HL-60/S4 treated with retinoic acid at 250 ng/mL for 4 days and 3 days (cell line): ENCODE results near the gene USP14.

Experiments used
- in situ Hi-C: fragments of 300-500 bp; cut with MboI; formaldehyde crosslinking; loops from 2 replicates; pipeline ENCODE4 v1.7.0; 2022; ENCODE audit warnings: low sequenced_read_pairs

The USP14 gene

DNA sequence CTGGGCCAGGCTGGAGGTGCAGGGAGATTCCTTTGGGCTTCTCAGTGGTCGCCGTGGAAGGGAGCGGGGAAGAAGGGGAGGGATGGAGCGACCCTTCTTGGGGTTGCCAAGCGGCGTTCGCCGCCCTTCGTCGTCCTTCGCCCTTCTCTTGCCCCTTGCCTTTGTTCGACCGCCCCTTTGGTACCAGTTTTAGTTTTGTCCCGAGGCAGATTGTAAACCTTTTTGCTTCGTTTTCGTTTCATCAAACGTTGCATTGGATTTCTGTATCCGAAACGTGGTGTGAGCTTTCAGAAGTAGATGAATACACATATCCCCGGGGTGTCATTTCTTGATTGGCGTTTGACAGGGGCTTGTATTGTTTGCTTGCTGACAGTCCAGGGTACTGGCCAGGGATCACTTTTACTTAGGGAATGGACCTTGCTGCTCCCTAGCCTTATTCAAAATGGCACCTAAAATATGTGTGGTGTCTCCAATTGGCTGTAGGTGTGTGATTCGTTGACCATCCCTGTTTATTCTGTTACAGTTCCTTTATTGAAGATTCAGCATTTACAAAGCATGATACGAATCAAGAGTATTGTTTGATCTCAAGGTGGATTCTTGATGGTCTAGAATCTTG is 788 bp downstream of the USP14 start:
- in situ Hi-C loops = no loop called here

DNA sequence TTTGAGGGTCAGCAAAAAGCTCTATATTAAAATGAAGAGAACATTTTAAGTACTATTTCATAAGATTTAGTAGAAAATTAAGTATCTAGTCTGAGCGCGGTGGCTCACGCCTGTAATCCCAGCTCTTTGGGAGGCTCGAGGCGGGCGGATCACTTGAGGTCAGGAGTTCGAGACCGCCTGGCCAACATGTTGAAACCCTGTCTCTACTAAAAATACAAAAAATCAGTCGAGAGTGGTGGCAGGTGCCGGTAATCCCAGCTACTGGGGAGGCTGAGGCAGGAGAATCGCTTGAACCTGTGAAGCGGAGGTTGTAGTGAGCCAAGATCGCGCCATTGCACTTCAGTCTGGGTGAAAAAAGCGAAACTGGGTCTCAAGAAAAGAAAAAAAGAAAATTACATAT is 1.6 kb downstream of the USP14 start:
- in situ Hi-C loops = no loop called here

- in situ Hi-C loops = no loop called here
These were observed 2.6 kb downstream of the USP14 start for GRCh38 chr18:160831-161570.

DNA sequence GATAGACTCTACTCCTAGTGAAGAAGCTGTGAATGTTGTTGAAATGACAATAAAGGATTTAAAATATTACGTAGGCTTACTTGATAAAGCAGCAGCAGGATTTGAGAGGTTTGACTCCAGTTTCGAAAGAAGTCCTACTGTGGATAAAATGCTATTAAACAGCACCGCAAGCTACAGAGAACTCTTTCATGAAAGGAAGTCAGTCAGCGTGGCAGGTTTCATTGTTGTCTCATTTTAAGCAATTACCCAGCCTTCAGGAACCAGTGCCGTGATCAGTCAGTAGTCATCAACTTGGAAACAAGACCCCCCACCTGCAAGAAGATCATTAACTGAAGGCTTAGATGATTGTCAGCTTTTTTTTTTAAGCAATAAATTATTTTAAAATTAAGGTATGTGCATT is 14.0 kb downstream of the USP14 start:
- in situ Hi-C loops = no loop called here

- in situ Hi-C loops = no loop called here
These were observed 21.1 kb downstream of the USP14 start for GRCh38 chr18:179499-179898.

- in situ Hi-C loops = no loop called here
These were observed 23.4 kb downstream of the USP14 start for GRCh38 chr18:181711-182110.

DNA sequence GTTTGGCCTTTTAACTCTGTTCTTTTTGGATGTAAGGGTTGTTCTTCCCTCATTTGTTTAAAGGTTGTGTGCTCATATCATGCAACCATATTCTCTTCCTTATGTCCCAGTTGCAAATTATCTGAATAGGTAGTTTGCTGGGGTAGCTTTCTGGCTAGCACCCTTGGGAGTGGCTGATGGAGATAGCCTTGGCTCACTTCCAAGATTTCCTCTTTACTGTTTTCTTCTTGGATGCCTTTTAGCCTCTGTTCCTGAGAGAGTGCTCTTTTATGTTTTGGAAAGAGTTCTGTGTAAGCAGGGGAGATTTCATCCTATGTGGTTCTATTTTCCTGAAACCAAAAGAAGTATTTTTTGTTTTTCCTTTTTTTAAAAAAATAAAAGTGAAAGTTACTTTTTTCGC is 25.4 kb downstream of the USP14 start:
- in situ Hi-C loops = no loop called here

GRCh38 chr18:189254-189653 is 30.9 kb downstream of the USP14 start:
- in situ Hi-C loops = no loop called here

DNA sequence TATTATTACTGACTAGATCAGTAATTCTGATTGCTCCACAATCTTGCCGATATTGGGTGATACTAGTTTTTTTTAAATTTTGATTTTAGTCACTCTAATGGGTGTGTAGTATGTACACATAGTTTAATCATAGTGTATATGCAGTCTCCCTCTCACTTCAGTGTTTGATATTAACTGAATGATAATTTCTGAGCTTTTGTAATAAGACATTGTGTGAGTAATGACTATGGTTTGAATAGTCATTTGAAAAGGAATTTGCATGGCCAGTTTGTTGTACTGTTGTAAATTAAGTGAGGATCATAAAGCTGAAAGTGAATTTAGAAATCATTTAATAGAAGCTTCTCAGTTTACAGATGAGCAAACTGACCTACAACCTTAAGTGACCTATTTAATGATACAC is 33.4 kb downstream of the USP14 start:
- in situ Hi-C loops = no loop called here

DNA sequence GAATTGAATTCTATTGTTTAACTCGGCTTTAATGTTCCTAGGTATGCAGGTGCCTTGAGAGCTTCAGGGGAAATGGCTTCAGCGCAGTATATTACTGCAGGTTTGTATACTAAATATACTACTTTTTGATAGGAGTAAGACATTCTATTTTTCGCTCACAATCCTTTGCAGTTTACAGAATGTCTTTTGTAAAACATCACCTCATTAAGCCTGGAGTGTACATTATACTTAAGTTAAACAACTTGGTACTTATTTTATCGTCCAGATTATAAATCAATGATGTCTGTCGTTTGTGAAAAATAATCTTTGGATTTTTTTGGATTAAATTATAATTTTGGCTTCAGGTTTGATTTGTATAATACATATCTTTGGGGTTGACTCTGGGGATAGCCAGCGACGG is 34.4 kb downstream of the USP14 start:
- in situ Hi-C loops = no loop called here

DNA sequence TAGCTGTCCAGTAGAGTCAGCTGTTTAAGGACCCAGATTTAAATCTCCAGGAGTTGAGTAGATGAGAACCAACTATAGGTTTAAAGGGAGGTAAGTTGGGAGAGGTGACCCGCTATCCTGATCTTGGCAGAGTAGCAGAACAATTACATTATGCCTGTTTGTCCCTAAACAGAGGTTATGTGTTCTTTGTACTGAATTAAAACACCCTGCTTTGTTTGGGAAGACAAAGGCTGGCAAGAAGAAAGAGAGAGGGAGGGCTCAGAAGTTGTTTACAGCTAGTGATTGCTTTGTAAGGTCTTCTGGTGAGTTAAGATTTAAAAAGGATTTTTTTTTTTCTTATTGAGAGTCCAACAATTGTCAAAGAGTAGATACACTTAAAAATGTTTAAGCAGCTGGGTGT is 37.3 kb downstream of the USP14 start:
- in situ Hi-C loops = no loop called here

GRCh38 chr18:199214-199613 is 40.9 kb downstream of the USP14 start:
- in situ Hi-C loops = no loop called here

DNA sequence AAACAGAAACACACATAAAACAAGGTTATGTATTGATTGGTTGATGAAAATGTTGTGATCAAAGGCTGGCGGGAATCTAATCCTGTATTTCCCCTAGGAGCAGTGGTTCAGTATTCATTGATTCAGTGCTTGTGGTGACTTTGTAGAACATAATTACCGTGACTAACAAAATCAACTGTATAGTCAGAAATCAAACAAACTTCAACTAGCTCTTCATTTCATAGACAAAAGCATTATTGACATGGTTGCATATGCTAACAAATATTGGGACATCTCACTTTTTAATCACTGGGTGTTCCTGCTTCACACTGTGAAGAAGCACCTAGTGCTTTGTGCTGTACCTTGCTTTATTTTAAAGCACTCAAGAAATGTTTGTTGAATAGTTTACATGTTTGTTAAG is 41.4 kb downstream of the USP14 start:
- in situ Hi-C loops = no loop called here

DNA sequence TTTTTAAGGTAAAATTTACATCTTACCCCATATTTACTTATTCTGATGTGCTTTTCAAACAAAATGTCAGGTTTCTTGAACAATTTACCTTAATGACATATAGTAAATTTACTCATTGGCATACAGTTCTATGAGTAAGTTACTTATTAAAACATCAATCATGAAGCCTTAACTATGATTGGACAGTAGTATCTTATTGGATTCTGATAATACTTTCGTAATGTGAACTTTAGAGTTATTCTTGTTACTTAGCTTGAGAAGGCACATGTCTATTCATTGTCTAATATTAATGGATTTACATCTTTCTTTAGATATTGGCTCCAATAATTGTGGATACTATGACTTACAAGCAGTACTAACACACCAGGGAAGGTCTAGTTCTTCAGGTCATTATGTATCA is 51.7 kb downstream of the USP14 start:
- in situ Hi-C loops = no loop called here

- in situ Hi-C loops = no loop called here
These were observed 52.4 kb downstream of the USP14 start for GRCh38 chr18:210733-211132.

- in situ Hi-C loops = no loop called here
These were observed 53.2 kb downstream of the USP14 start for GRCh38 chr18:211582-211981.

DNA sequence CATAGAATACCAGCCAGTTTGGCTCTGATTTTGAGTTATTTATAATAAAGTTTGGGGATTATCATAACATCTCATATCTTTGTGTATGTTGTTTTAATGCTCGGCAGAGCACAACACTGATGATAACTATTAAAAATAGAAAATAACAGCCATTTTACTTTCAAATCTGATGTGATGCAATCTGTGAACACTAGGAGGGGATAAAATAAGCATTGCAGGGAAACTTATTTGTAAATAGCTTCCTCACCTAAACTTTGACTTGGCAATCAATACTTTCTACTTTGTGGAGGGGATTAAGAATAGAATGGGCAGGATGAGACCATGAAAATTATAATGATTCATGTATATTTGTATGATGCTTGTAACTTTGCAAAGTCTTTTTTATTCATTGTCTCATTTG is 54.4 kb downstream of the USP14 start:
- in situ Hi-C loops = no loop called here

DNA sequence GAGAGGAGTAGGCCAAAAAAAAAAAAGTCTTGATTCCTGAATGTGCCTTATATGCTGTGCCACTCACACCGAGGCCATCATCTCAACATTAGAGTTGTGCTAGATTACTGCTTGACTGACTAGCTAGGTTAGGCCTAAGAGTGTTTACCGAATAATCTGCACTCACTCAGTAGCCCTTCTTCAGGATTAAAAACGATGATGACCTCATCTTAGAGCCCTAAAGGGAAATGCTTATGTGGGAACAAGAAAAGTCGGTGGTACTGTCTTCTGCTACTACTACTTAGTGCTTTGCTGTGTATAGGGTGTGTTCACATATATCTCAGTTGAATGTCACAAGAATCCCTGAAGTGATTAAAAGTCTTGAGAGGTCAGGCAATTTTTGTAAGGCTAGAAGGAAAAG is 55.1 kb downstream of the USP14 start:
- in situ Hi-C loops = no loop called here

DNA sequence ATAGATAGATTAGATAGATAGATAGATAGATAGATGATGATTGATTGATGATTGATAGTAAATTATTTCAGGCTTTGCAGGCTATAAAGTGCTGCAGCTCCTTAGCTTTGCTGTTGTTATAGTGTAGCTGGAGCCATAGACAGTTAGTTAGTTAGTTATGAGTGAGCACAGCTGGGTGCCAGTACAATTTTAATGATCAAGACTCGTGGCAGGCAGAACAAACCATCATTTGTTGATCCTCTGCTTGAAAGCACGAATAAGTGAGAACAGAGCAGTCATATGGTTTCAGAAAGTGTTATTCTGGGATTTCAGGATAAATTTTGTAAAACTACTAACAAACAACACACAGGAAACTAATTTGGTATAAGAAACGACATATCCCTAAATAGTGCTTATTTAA is 55.6 kb downstream of the USP14 start:
- in situ Hi-C loops = no loop called here

DNA sequence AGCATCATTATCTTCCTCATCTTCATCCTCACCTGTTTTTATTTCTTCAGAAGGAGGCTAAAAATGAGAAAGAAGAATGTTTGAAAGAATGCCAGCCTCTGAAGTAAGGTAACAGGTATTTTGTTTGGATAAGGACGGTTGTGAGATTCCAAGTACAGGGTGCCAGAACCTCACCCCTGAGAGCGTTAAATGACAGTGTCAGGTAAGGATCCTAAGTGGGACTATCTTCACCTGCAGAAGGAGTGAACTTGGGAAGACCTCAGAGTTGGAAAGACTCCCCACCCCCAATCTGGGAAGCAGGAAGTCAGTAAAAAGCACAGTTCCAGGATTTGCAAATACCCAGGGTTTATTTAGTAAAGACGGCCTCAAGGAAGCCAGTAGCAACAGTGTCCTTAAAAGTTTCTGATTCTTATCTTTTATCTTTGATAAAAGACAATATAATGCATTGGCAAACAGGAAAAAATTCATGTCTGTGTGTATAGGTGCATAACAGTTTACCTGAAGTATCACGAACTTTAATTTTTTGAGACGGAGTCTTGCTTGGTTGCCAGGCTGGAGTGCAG is 57.2 kb downstream of the USP14 start:
- in situ Hi-C loops = no loop called here

- in situ Hi-C loops = no loop called here
These were observed 59.4 kb downstream of the USP14 start for GRCh38 chr18:217532-218336.

DNA sequence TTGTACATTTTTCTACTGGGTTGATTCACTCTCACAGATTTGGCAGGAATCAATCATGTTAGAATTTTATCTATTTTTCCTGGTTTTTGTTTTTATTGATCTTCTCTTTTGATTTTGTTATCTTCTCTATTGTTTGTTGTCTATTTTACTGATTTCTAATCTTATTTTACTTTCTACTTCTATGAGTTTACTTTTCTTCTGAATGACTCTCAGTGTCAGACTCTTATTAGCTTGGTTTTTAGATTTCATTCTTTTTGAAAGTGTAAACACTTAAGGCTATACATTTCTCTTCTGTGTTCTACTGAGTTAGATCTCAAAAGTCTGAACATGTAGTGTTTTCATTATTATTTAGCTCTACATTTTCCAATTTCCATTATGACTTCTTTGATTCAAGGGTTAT is 62.4 kb downstream of the USP14 start:
- in situ Hi-C loops = no loop called here
